ENCODE measurements around the gene ABLIM1.

ABLIM1 gene

DNA sequence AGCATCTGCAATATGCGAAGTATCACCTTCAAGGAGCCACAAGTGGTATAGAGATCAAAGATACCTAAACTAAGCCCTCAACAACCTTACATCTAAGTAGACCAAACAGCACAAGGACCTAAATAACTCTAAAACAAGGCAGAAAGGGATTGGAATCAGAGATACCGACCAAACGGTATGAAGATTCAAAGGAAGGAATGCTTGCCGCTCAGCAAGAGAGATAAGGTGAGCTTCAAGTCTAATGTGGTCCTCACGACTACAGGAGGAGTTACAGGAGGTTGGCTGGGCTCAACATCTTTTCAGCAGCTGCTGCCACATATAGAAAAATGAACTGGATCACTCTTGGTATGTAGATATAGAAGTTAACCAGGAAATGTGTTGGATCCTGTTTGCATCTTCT is 11.6 kb downstream of the ABLIM1 start:
- no peak for DNase-seq

DNA sequence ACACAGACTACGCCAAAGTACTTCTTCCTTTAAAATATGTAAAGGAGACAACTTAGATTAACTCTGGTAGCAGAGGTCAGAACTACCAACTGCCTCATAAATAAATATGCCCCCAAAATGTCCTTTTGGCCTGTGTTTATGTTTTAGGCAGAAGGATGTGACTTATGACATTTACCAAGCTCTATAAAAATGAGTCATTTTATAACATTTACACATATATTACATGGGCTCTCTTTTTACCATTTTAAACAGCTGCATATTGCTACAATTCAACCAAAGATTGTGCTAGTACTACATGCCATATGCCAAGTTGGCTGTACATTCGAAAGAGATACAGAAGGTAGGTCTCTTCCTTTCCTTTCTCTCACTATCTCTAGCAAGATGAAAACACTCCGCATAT is 12.4 kb downstream of the ABLIM1 start:
- DNase-seq: no peak

DNA sequence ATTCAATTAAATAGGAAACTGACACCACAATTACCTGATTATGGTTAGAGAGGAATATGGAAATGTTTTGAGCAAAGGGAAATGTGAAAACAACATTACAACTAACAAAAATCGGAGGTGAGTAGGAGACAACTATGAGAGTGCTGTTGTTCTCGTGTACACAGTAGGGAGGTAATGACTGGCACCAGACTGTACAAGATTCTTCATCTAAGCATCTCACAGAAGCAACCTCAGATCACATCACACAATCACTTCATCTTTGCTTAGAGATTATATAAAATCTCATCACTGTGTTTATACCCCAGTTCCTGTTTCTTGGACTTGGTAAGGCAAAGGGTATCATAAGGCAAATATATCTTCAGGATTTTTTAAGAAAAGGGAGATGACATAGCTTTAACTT is 14.9 kb downstream of the ABLIM1 start:
- no peak for DNase-seq

DNA sequence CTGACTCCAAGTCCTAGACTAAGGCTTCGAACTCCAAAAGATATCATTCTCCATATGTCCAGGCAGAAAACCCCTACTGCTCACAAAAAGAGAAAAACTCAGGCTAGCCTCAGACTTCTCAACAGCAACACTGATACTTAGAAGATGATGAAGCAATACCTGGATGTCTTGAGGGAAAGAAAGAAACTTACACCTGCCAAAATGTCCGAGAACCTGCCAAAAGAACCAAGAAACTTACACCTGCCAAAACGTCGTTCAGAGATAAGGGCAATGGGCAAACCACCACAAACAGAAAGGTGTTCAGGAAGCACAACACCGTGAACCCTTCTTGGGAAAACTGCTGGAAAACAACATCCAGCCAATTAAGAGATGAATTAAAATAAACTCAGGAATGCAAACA is 15.3 kb downstream of the ABLIM1 start:
- no peak for DNase-seq

DNA sequence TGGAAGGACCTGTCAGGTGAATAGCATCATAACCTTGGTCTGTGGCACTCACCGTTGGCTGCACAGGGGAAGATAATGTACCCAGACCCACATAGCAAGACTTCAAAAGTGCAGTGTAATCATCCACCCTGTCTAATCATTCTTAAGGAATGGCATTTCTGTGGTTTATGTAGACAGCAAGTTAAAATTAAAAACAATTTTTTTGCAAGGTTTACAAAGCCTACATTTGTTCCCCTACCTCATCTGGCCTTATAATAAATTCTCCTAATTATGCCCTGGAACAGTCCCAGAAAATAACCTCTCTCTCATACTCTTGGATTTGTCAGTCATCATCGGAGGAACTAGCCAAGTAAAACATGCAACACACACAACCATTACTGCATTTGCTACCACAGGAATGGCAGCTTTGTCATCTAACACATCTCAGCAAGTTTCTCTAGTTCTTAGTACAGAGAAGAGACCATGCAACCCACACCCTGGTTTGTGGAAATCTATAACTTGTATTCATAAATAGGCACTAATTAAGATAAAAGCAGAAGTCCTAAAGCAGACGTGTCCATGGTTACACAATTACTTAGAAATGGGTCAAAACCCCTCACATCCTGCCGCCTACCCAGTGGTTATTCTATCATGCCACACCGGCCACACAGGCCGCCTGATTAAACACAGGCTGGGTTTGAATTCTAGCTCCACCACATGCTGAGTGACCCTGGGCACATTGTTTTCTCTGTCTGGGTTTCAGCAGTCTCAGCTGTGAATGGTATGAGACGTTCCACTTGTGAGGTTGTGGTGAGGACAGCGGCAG is 19.1 kb downstream of the ABLIM1 start:
- peak; percentile 92 for DNase-seq

DNA sequence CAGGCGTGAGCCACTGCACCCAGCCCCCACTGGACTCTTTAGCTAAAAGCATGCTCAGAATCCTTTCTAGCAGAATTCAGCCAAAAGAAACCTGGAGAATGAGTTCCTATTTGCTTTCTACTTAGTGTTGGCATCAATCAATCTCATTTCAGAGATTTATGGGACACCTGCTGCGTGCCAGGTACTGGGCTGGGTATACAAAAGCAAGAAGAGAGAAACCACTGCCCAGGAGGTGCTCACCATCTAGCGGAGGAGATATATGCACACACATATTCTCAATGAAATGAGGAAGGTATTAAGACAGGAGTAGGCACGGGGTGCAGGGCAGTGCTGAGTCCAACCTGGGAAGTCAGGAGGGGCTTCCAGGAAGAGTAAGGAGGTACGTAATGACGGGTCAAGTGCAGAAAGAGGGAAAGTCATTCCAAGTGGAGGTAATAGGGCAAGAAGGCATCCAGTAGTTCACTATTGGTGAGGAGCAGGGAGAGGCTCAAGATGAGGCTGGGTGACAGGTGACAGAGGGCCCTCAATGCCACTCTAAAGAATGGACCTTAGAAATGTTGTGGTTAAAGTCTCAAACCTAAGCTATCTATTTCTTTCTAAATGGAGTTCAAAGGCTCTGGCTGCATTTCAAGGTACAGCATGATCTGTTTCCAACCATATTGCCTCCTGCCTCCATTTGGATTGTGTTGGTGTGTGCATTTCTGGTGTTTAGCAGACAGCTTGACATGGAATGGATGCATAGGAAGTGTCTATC is 22.1 kb downstream of the ABLIM1 start:
- no peak for DNase-seq

DNA sequence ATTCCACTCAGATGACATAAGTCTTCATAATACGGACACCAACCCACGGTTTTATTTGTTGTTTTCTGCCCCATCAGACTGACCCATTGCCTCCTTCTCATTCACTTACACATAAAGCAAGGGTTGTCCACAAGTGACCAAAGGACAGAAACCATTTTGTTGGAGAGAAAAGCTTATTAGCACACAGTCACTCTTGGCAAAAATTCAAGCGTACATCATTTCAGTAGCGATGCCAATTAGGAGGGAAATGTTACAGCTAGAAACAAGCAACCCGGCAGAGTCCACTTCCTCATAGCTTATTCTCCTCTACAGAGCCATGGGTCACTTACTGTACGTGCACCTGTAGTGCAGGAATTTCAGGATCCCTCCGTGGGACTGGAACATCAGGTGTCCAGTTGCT is 23.0 kb downstream of the ABLIM1 start:
- DNase-seq: peak; percentile 44

DNA sequence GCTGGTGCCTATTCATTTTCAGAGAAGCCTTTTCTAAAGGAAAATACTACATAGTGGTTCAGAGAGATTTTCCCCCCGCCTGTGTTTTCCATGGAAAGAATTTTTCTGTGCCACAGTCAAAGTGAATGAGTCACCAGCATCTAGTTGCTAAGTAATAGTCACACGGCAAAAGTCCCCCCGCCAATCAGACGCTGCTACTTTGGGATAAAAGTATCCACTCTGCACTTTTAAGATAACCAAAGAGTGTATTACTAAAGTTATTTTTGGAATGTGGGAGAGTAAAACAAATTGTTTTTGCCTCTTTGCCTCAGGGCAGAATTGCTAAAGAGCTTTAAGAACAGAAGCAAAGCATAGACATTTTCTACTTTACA is 23.5 kb downstream of the ABLIM1 start:
- DNase-seq: peak; percentile 88

DNA sequence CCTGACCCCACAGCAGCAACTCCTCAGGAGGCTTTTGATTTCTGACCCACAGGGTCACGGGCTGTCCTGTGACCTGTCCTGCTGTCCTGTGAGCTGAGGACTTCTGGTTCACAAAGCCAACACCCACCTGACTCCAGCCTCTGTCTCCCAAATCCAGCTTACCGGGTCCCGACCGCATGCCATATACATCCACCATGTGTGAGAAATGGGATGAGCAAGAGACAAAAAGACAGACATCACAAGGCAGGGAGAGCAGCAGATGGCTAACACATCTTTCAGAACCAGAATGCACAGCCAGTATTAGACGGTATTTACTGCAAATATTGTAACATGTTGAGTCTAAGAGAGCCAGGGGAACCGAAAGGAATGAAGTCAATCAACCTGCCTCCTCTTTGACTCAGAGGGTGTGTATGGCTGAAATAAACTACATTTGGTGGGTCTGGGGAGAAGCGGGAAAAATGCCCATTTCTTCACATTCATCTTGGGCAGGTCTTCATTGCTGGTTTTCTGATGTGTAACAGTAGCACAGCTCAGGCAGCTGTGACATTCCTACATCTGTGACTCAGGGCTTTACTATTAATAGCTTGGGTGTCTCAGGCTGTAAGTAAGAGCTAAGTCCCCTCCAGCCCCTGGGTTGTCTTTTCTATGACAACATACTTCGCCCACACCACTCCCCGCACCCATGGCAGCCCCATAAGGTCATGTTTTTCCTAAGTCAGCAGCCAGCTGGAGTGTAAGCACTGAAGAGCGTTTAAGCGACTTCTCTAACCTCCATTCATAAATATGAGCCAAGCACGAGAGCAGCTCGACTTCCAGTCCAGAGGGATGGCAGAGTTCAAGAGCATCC is 25.0 kb downstream of the ABLIM1 start:
- peak; percentile 25 for DNase-seq

DNA sequence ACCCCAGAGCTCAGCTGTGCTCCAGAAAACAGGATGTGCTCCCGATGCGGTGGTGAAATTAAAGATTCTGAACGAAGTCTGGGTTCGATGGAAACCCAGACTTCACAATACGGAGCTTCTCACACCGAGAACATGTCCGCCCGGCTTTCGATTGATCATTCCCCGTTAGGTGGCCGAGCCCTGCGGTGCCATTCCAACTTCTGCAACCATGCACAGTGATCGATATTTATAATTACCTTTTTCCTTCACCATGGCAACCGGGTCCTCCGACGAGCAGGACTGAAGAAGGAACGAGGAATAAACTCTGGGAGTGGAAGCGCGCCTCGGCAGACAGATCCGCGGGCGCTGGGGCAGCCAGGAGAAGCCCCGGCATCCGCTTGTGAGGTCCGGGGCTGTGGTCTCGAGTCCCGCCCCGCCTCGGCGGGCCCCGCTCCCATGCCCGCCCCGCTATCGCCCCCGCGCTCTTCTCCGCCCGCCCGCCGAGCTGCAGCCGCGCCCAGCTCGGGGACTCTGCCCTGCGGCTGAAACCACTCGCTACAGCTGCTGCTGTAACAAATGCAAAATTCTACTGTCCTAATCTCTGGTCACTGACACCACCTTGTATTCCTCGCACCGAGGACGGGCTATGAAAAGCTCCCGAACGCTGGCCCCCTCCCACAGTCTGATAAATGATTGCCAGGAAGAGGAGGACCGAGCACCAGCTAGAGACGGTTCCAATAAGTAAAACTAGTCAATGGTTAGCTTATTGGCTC is 26.2 kb downstream of the ABLIM1 start:
- peak; percentile 82 for DNase-seq

DNA sequence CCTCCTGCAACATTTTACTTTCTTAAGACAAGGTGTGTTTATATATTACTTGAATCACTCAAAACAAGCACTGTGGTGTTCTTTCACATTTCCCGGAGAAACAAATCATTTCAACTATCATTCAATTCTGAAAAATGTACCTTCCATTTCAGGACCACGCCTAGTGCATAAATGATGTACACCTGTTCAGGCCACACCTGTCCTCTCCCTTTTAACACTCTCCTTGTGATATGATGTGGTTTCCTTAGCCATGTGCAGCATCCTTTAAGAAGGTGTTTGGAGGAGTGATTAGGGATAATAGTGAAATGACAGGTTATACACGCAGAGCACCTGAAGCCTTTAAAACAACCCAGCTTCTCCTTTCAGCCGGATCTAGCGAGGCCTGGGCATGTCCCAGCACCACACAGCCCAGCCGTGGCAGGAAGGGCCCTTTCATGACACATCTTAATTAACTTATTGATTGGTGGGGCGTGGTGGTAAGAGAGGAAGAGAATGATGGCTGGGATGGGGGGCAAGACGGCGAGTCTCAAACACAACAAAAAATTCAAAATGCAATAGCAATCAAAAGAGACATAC is 26.9 kb downstream of the ABLIM1 start:
- DNase-seq: no peak

DNA sequence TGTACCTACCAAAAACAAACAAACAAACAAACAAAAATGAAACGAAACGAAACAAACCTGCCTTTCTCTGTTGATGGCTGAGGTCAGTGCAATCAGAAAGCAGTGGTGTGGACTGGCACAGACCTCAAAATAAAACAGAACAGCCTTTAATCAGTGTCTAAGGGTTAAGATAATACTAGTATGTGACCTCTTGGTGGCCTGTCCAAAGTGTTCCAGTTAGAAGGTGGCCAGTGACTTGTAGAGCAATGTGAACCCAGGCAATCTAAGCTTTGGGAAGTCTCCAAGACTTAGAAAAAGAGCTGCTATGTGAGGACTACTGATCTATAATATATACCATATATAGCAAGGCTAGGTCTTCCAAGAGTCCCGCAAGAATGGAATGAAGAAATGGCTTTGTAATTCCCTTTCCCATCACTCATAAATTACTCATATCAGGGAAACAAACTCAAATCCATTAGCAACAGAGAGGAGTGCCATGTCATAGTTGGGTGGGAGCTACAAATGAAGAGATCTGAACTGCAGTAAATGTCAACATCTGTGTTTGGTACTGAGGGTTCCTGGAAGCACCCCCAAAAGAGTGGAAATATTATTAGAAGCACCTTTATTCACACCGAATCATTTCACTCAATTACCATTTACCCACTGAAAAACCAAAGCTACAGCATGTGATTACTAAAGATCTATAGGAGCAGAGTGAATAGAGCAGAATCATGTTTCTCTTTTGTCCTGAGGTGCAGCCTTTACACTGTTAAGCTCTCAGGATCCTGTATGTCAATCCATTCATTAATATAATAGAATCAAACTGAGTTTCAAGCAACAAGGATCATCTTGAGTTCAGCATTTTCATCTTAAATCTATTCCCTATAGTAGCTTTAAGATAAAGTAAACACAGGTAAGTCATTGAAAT is 28.0 kb downstream of the ABLIM1 start:
- DNase-seq: no peak

DNA sequence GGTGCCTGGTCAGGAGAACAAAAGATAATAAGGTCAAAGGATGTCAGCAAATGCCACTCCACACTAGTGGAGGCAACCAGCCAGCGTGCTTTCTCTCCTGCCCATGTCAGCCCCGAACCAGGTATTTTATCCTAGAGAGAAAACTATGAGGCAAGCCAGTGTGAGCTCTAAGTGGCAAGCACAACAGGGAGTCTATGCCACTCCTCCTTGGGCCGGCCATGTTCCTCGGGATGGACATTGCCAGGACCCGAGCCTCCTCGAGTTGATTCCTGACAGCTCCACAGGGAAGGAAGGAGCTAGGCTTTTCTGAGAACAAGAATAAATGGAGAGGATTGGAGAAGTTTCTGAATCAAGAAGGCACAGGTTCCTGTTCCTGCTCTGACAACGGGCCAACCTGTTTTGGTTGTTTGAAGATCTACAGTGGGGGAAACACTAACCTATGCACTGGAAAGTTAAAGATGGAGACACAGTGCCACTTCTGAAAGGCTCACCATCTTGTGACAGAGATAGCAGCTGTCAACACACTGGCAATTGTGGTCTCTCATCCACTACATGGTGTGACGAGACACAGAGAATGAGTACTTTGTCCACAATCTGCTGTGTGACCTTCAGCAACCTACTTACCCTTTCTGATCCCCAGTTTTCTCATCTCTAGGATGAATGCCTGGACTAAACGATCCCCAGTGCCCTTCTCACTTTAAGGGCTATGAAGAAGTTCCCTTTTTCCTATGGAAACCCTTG is 28.8 kb downstream of the ABLIM1 start:
- DNase-seq: no peak

DNA sequence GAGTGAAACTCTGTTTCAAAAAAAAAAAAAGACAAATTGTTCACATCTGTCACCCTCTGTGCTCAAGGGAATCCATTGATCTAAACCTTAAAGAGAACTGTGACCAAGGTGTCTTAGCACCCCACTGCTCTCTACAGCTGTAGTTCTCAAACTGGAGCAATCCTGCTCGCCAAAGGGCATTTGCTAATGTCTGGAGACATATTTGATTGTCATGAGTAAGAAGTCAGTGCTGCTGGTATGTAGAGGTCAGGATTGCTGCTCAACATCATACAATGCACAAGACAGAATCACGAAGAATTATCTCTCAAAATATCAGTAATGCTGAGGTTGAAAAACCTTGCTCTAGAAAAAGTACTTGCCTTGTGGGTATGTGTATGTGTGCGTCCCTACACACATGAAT is 30.0 kb downstream of the ABLIM1 start:
- DNase-seq: no peak

DNA sequence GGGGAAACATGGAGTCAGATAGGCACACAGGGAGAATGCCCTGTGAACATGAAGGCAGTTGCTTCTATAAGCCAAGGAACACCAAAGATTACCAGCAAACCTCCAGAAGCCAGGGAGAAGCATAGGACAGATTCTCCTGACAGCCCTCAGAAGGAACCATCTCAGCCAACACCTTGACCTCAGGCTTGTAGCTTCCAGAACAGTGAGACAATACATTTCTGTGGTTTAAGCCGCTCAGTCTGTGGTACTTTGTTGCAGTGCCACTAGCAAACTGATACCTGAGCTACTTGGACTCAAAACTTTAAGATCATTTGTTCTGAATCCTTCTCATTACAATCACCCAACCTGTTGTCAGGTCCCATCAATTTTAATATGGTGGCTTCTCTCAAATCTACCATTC is 31.2 kb downstream of the ABLIM1 start:
- no peak for DNase-seq

DNA sequence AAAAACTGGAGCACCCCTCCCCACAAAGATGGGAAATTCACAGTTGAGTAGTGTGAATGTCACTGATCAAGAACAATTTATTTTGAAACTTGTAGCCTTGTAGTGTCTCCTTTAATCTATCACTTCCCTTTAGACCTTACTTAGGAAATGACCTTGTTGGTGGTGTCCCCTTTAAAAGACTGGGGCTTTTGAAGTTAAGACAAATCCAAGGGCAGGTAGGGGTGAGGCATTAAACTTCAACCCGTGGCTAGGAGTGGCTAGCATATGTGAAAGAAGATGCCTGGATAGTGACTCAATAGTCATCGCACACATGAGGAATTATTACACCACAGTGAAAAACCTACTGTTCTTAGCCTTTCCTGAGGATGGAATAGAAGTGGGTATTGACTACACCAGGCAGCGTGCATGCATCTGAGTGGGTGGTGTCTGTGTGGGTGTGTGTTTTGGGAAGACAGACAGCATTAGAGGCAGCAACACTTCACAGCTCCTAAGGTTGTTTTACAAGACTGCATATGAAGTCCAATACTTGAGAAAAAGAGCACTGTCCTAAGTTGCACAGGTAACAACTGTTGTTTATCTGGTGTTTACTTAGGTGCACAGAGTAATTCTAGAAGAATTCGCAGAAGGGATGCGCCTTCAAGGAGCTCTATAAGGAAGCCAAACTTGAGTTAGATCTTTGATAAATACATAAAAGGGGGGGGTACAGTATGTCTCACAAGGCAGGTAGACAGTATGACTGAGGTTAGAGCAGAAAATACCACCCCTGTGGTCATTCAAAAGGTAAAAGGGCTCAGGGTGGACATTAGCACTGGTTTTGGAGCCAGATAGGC is 32.9 kb downstream of the ABLIM1 start:
- DNase-seq: no peak

DNA sequence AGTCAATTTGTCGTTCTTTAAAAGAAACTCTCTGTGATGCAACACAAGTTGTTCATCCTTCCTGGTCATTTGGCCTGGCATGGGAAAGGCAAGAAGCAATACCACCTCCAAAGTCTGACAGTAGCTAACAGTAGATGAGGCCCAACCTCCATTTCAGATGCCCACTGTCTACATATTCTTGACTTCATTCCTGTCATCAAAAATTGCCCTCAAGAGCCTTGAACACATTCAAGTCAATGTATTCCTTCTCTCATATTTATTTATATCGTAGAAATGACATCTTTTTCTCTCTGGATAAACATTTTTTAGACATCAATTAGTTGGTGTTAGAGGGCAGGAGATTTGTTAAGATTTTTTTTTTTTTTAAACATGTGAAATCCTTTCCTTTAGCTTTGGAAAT is 33.7 kb downstream of the ABLIM1 start:
- no peak for DNase-seq

DNA sequence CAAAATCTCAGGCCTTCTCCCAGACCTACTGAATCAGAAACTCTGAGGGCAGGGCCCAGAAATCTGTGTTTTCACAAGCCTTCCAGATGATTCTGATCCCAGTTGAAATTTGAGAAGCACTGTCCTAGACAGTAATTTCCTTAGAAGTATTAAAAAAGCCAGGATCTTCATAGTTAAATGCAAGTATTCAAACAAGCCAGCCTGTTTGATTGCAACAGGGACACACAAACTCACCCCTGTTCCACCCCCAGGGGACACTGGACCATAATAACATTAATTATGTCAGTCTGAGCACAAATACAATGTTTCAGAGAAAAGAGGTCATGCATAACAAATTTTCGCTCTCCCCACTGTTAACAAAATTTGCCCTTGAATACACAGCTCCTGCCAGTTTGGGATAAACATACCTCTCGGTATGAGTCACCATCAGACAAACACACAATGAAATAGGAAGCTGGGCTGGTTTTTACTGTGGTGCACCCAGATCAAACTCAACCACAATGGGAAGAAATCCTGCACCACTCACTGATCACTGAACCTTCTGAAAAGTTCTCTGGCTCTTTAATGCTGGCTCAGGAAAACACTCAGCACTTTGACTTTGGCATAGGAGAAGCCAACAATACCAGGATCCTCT is 34.3 kb downstream of the ABLIM1 start:
- no peak for DNase-seq

DNA sequence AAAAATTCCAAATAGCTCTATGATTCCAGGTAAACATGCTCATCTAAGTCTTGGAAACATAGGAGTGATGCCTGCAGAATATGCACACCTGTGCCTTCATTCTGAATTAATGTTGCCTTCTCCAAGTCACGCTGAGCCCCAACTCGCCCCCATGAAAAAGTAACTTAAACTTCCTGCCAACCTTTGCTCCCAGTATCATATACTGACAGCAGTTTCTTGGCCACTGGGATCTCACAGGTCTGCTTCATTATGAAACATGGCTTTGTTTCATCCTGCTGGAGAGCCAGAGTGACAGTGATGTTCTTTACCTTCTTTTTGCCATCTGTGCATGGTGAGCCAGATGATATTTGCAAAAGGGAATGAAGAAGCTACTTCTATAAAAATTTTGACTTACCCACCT is 34.9 kb downstream of the ABLIM1 start:
- no peak for DNase-seq
